Breast epithelium (tissue), 3 donors: ENCODE measurements around the gene RPL7L1.

Experiments used
- CTCF ChIP-seq, 3 donors: fragments of 450-650 bp; IDR thresholded peaks; one replicate each; pipeline ENCODE4 v1.5.1; 2016 to 2017; ENCODE audit warnings: antibody characterized with exemption in 3 of 3, mild to moderate bottlenecking in 3 of 3, moderate library complexity in 3 of 3
- POLR2A ChIP-seq: fragments of 450-650 bp; IDR thresholded peaks from one replicate; pipeline ENCODE4 v1.6.1; 2016; ENCODE audit warnings: antibody characterized with exemption, mild to moderate bottlenecking, moderate library complexity
- POLR2AphosphoS5 ChIP-seq, 3 donors: sonication (generic); formaldehyde crosslinking; IDR thresholded peaks; one replicate each; pipeline ENCODE4 v1.6.1; 2017; ENCODE audit warnings: antibody characterized with exemption in 3 of 3

DNA sequence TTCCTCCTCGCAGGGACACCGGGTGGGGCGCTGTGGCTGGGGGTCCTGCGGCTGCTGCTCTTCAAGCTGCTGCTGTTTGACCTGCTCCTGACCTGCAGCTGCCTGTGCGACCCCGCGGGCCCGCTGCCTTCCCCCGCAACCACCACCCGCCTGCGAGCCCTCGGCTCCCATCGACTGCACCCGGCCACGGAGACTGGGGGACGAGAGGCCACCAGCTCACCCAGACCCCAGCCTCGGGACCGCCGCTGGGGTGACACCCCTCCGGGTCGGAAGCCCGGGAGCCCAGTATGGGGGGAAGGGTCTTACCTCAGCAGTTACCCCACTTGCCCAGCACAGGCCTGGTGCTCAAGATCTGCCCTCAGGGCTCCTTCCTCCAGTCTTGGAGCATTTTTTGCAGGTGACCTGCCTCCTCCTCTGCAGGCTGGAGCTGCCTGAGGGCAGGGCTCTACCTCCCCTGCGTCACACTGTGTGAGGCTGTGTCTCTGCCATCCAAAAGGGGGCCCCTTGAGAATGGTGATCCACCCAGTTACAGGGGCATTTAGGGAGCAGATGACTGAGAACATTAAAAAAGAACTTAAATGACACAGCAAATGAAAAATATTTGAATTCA, 45.9 kb downstream of the RPL7L1 start:
- no peak for TF ChIP-seq CTCF (IDR thresholded peaks at IDR 0.05)
- TF ChIP-seq POLR2A: no peak
- TF ChIP-seq POLR2AphosphoS5 (IDR thresholded peaks at IDR 0.05): no peak
